SK-N-SH (cell line): Measurements from ENCODE around the gene PLCB1. TPM values are rescaled to one million over a fixed set of nuclear protein-coding genes. Genes with fewer than 3 reads are reported as not detected.

Experiments
- CTCF ChIA-PET: fragments of 300-600, 350-600 bp; formaldehyde crosslinking; extraction: SDS; loops from one replicate; lab custom pipeline; 2021; lab: Yijun Ruan, JAX
- POLR2A ChIA-PET: fragments of 350-600 bp; sonication (Branson Sonifier 250); formaldehyde crosslinking; extraction: SDS; loops from one replicate; lab custom pipeline; 2020; ENCODE audit warnings: antibody characterized with exemption, inconsistent platforms; lab: Yijun Ruan, JAX
- DNase-seq: peaks from one replicate; pipeline ENCODE4 v3.0.0; 2012
- H2AFZ ChIP-seq: fragments of 200-600 bp; sonication (generic); 2 replicates; pipeline ENCODE4 v1.8.1; 2016; ENCODE audit warnings: antibody characterized with exemption, mild to moderate bottlenecking, low read depth
- H3F3A ChIP-seq: fragments of 200-600 bp; sonication (generic); replicated peaks from 2 replicates; pipeline ENCODE3; 2016; ENCODE audit warnings: antibody characterized with exemption, mild to moderate bottlenecking; ENCODE audit not compliant: insufficient read depth
- H3K27ac ChIP-seq, 2 experiments: fragments of 200-500 bp in 1 of 2; fragments of 200-600 bp in 1 of 2; sonication (Bioruptor generic) in 1 of 2; sonication (generic), shearing (Covaris generic) in 1 of 2; 2 replicates each; pipeline versions ENCODE4 v1.5.1 to v1.6.1; 2014 to 2016; ENCODE audit warnings: low read depth in 2 of 2, inconsistent platforms in 1 of 2, low read length in 1 of 2, mild to moderate bottlenecking in 1 of 2, mixed read lengths in 1 of 2
- H3K27me3 ChIP-seq: fragments of 200-600 bp; sonication (generic), shearing (Covaris generic); 2 replicates; pipeline ENCODE4 v1.6.1; 2016; ENCODE audit warnings: mixed run types; ENCODE audit not compliant: insufficient read depth
- H3K36me3 ChIP-seq, 2 experiments: fragments of 200-500 bp in 1 of 2; fragments of 200-600 bp in 1 of 2; sonication (Bioruptor generic) in 1 of 2; sonication (generic) in 1 of 2; replicated peaks in 1 of 2; 2 replicates each; pipeline versions ENCODE3 to v1.5.1; 2014 to 2016; ENCODE audit warnings: low read length in 1 of 2, mild to moderate bottlenecking in 1 of 2; ENCODE audit not compliant: insufficient read depth in 2 of 2, control insufficient read depth in 1 of 2
- H3K4me1 ChIP-seq, 2 experiments: fragments of 200-500 bp in 1 of 2; fragments of 200-600 bp in 1 of 2; sonication (Bioruptor generic) in 1 of 2; sonication (generic), shearing (Covaris generic) in 1 of 2; 2 replicates each; pipeline versions ENCODE4 v1.5.1 to v1.6.1; 2014 to 2016; ENCODE audit warnings: low read depth in 1 of 2, low read length in 1 of 2, mixed run types in 1 of 2; ENCODE audit not compliant: insufficient read depth in 2 of 2, control insufficient read depth in 1 of 2
- H3K4me2 ChIP-seq: fragments of 200-600 bp; sonication (generic), shearing (Covaris generic); 2 replicates; pipeline ENCODE4 v1.6.1; 2017; ENCODE audit warnings: mixed run types
- H3K4me3 ChIP-seq, 2 experiments: fragments of 200-500 bp in 1 of 2; fragments of 200-600 bp in 1 of 2; sonication (Bioruptor generic) in 1 of 2; sonication (generic), shearing (Covaris generic) in 1 of 2; 2 replicates each; pipeline versions ENCODE4 v1.5.1 to v1.8.1; 2014 to 2016; ENCODE audit warnings: low read depth in 2 of 2, inconsistent platforms in 1 of 2, low read length in 1 of 2, mild to moderate bottlenecking in 1 of 2, mixed read lengths in 1 of 2, moderate library complexity in 1 of 2
- H3K79me2 ChIP-seq: fragments of 200-600 bp; sonication (generic); 2 replicates; pipeline ENCODE4 v1.8.1; 2017; ENCODE audit warnings: mild to moderate bottlenecking; ENCODE audit not compliant: insufficient read depth
- H3K9ac ChIP-seq: fragments of 200-600 bp; sonication (generic); 2 replicates; pipeline ENCODE4 v1.6.1; 2017; ENCODE audit warnings: mixed run types
- H3K9me2 ChIP-seq: fragments of 200-600 bp; sonication (generic); 2 replicates; pipeline ENCODE4 v1.6.1; 2017; ENCODE audit warnings: mixed run types
- H3K9me3 ChIP-seq: fragments of 200-600 bp; sonication (generic); 2 replicates; pipeline ENCODE4 v1.6.1; 2017; ENCODE audit warnings: mixed run types, mild to moderate bottlenecking, moderate library complexity
- H4K20me1 ChIP-seq: fragments of 200-600 bp; sonication (generic); 2 replicates; pipeline ENCODE4 v1.6.1; 2017; ENCODE audit warnings: mild to moderate bottlenecking, mixed run types; ENCODE audit not compliant: insufficient read depth
- ELF1 ChIP-seq: IDR thresholded peaks from 2 replicates; pipeline ENCODE4 v1.4.0; 2012
- EP300 ChIP-seq, 2 experiments: IDR thresholded peaks; 2 replicates each; pipeline versions ENCODE4 v1.4.0 to v1.6.1; 2012; ENCODE audit warnings: borderline replicate concordance in 1 of 2, low read depth in 1 of 2, low read length in 1 of 2
- EZH2phosphoT487 ChIP-seq: fragments of 200-600 bp; sonication (generic); IDR thresholded peaks from 2 replicates; pipeline ENCODE4 v1.6.1; 2017; ENCODE audit warnings: low read depth, mixed run types, mild to moderate bottlenecking, antibody characterized with exemption, moderate library complexity, borderline replicate concordance
- FOSL2 ChIP-seq: IDR thresholded peaks from 2 replicates; pipeline ENCODE4 v1.4.0; 2012; ENCODE audit warnings: low read depth, mild to moderate bottlenecking, moderate library complexity, borderline replicate concordance
- FOXM1 ChIP-seq: IDR thresholded peaks from 2 replicates; pipeline ENCODE4 v1.4.0; 2012; ENCODE audit warnings: low read depth, mild to moderate bottlenecking
- GABPA ChIP-seq: IDR thresholded peaks from 2 replicates; pipeline ENCODE4 v1.4.0; 2012; ENCODE audit warnings: low read depth, mild to moderate bottlenecking
- GATA2 ChIP-seq: sonication (generic); formaldehyde crosslinking; IDR thresholded peaks from 2 replicates; pipeline ENCODE4 v1.5.0; 2020; ENCODE audit warnings: mild to moderate bottlenecking, missing genetic modification reagents
- MEF2A ChIP-seq: IDR thresholded peaks from 2 replicates; pipeline ENCODE4 v1.4.0; 2012; ENCODE audit warnings: low read depth, borderline replicate concordance
- NFIC ChIP-seq: IDR thresholded peaks from 2 replicates; pipeline ENCODE4 v1.4.0; 2012; ENCODE audit warnings: borderline replicate concordance
- POLR2AphosphoS5 ChIP-seq: IDR thresholded peaks from 2 replicates; pipeline ENCODE4 v1.6.1; 2012; ENCODE audit warnings: low read depth, low read length
- RAD21 ChIP-seq: IDR thresholded peaks from 2 replicates; pipeline ENCODE4 v1.6.1; 2012; ENCODE audit warnings: mild to moderate bottlenecking, low read length
- SMC3 ChIP-seq: IDR thresholded peaks from 2 replicates; pipeline ENCODE4 v1.6.1; 2012; ENCODE audit warnings: low read depth, low read length, improper control_type of control experiment
- TAF1 ChIP-seq: IDR thresholded peaks from 2 replicates; pipeline ENCODE4 v1.6.1; 2012; ENCODE audit warnings: low read depth, mild to moderate bottlenecking, low read length, moderate library complexity, borderline replicate concordance
- TCF12 ChIP-seq: IDR thresholded peaks from 2 replicates; pipeline ENCODE4 v1.4.0; 2012
- TEAD4 ChIP-seq: IDR thresholded peaks from 2 replicates; pipeline ENCODE4 v1.4.0; 2012; ENCODE audit warnings: mild to moderate bottlenecking, borderline replicate concordance; ENCODE audit not compliant: insufficient read depth
- YY1 ChIP-seq: IDR thresholded peaks from 2 replicates; pipeline ENCODE4 v1.4.0; 2012; ENCODE audit warnings: low read depth, mild to moderate bottlenecking
- WGBS: methylation state at CpG from one replicate; pipeline ENCODE4 v1.1.6; 2017; ENCODE audit warnings: low lambda C conversion rate; 5-methylcytosine and 5-hydroxymethylcytosine counted together
- polyA plus RNA-seq, 3 experiments: library from polyadenylated mRNA; depleted of rRNA; stranded (reverse); fragments of >200 nt; gene quantifications; 2 replicates each; pipeline ENCODE4 v1.2.3, GENCODE V29; 2012
- TF ChIP-seq, protein P1 (sequence below): fragments of 150-350 bp; IDR thresholded peaks from 2 replicates; pipeline ENCODE4 v1.6.1; 2016; ENCODE audit warnings: mild to moderate bottlenecking, low read depth, low read length
- TF ChIP-seq, protein P2 (sequence below): IDR thresholded peaks from 2 replicates; pipeline ENCODE4 v1.4.0; 2012; ENCODE audit warnings: low read depth
- TF ChIP-seq, protein P3 (sequence below): fragments of 150-350 bp; IDR thresholded peaks from 2 replicates; pipeline ENCODE4 v1.6.1; 2017; ENCODE audit warnings: antibody characterized with exemption, low read length, low read depth, borderline replicate concordance
- TF ChIP-seq, protein P4 (sequence below): IDR thresholded peaks from 2 replicates; pipeline ENCODE4 v1.6.1; 2012; ENCODE audit warnings: mild to moderate bottlenecking, low read depth, low read length, moderate library complexity

Gene PLCB1
- polyA plus RNA-seq, 1 of the 3 experiments (the other 2 are of a cell fraction) = 10.5 TPM

DNA sequence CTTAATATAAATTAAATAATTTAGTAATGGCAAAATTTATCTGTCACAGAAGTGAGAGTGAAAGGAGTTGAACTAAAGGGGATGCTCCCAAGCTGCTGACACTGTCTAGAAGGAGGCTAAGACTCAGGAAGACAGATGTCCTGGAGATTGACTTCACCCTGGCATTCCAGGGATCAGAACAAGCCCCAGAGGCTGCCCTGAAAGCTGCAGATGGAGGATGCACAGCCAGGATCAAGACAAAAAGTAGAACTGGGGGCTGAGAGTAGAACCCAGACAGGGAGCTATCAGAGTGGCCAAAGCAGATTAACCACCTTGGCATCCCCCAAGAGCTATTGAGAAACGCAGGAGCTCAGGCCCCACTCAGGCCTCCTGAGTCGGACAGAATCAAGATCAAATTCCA lies 747.6 kb downstream of the PLCB1 start:
- no peaks in the 10 kb centered on the region; the same call in 1 of the 2 replicates for H3K9me2 ChIP-seq
- CTCF ChIA-PET = interaction anchor here (0.9 to 4.2 kb wide), 2 partner anchors 9 to 26 kb away, joined by 3 to 17 read pairs; no protein-coding TSS in a partner anchor
- no peaks in the 10 kb centered on the region for H3K27me3 ChIP-seq
- WGBS = 89% methylated on average over 2 of the region's 2 CpGs
- no peaks in the 10 kb centered on the region for H3K9me3 ChIP-seq
- no peak for DNase-seq
- H4K20me1 ChIP-seq = no peaks in the 10 kb centered on the region
- no peaks in the 10 kb centered on the region for H3K79me2 ChIP-seq
- no peak overlapping the region for H3K4me2 ChIP-seq
- no peak overlapping the region for H3K9ac ChIP-seq
- no peaks in the 10 kb centered on the region for H3F3A ChIP-seq
- H2AFZ ChIP-seq = no peak overlapping the region
- H3K36me3 ChIP-seq = peaks cover 6 to 7% of the 10 kb centered on the region in 2 experiments
- no peak overlapping the region for H3K27ac ChIP-seq
- H3K4me1 ChIP-seq = no peaks in the 10 kb centered on the region
- POLR2A ChIA-PET = no interaction called here
- no peak overlapping the region for H3K4me3 ChIP-seq
- TF ChIP-seq POLR2AphosphoS5 (no peak), FOSL2 (no peak), TAF1 (no peak), RAD21 (no peak), GATA2 (CRISPR knock-in tag) (no peak), TCF12 (no peak), ELF1 (no peak), YY1 (no peak), TEAD4 (no peak), GABPA (no peak), EZH2phosphoT487 (no peak), NFIC (no peak), SMC3 (no peak), FOXM1 (no peak), EP300 (IDR thresholded peaks at IDR 0.05; ENCODE audit: borderline replicate concordance in 1 of 2, low read depth in 1 of 2, low read length in 1 of 2) (no peak), MEF2A (no peak)
- TF ChIP-seq, protein P1, sequence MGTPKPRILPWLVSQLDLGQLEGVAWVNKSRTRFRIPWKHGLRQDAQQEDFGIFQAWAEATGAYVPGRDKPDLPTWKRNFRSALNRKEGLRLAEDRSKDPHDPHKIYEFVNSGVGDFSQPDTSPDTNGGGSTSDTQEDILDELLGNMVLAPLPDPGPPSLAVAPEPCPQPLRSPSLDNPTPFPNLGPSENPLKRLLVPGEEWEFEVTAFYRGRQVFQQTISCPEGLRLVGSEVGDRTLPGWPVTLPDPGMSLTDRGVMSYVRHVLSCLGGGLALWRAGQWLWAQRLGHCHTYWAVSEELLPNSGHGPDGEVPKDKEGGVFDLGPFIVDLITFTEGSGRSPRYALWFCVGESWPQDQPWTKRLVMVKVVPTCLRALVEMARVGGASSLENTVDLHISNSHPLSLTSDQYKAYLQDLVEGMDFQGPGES = no peak
- TF ChIP-seq, protein P2, sequence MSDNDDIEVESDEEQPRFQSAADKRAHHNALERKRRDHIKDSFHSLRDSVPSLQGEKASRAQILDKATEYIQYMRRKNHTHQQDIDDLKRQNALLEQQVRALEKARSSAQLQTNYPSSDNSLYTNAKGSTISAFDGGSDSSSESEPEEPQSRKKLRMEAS = no peak
- TF ChIP-seq, protein P3, sequence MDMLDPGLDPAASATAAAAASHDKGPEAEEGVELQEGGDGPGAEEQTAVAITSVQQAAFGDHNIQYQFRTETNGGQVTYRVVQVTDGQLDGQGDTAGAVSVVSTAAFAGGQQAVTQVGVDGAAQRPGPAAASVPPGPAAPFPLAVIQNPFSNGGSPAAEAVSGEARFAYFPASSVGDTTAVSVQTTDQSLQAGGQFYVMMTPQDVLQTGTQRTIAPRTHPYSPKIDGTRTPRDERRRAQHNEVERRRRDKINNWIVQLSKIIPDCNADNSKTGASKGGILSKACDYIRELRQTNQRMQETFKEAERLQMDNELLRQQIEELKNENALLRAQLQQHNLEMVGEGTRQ = no peak
- TF ChIP-seq, protein P4, sequence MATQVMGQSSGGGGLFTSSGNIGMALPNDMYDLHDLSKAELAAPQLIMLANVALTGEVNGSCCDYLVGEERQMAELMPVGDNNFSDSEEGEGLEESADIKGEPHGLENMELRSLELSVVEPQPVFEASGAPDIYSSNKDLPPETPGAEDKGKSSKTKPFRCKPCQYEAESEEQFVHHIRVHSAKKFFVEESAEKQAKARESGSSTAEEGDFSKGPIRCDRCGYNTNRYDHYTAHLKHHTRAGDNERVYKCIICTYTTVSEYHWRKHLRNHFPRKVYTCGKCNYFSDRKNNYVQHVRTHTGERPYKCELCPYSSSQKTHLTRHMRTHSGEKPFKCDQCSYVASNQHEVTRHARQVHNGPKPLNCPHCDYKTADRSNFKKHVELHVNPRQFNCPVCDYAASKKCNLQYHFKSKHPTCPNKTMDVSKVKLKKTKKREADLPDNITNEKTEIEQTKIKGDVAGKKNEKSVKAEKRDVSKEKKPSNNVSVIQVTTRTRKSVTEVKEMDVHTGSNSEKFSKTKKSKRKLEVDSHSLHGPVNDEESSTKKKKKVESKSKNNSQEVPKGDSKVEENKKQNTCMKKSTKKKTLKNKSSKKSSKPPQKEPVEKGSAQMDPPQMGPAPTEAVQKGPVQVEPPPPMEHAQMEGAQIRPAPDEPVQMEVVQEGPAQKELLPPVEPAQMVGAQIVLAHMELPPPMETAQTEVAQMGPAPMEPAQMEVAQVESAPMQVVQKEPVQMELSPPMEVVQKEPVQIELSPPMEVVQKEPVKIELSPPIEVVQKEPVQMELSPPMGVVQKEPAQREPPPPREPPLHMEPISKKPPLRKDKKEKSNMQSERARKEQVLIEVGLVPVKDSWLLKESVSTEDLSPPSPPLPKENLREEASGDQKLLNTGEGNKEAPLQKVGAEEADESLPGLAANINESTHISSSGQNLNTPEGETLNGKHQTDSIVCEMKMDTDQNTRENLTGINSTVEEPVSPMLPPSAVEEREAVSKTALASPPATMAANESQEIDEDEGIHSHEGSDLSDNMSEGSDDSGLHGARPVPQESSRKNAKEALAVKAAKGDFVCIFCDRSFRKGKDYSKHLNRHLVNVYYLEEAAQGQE = no peak
